ENCODE measurements around the gene TANC1.

Gene TANC1

GRCh38 chr2:159111346-159111927, 143.0 kb downstream of the TANC1 start:
- Histone ChIP-seq H3K27me3 (ENCODE audit: control insufficient read depth in 5 of 5, insufficient read depth in 4 of 5, low read length in 5 of 5) (no peaks in the 10 kb centered on the region), H3K27ac (ENCODE audit: low read depth, low read length) (no peak overlapping the region), H3K4me3 (ENCODE audit: low read depth in 1 of 5, low read length in 5 of 5) (no peak overlapping the region), H3K9me3 (ENCODE audit: control insufficient read depth in 5 of 5, low read length in 5 of 5) (no peaks in the 10 kb centered on the region), H3K9ac (ENCODE audit: low read length in 5 of 5) (no peak overlapping the region), H3K4me1 (ENCODE audit: control insufficient read depth in 5 of 5, insufficient read depth in 5 of 5, low read length in 5 of 5) (no peaks in the 10 kb centered on the region), H3K36me3 (ENCODE audit: control insufficient read depth in 5 of 5, insufficient read depth in 5 of 5, low read length in 5 of 5) (peaks cover 0 to 5% (median 0%) of the 10 kb centered on the region in 5 donors)

- no peak overlapping the region for H3K4me3 ChIP-seq (ENCODE audit: low read depth in 1 of 5, low read length in 5 of 5)
- H3K9ac ChIP-seq (ENCODE audit: low read length in 5 of 5) = no peak overlapping the region
- H3K27me3 ChIP-seq (ENCODE audit: control insufficient read depth in 5 of 5, insufficient read depth in 4 of 5, low read length in 5 of 5) = no peaks in the 10 kb centered on the region
- H3K36me3 ChIP-seq (ENCODE audit: control insufficient read depth in 5 of 5, insufficient read depth in 5 of 5, low read length in 5 of 5) = peaks cover 0 to 5% (median 0%) of the 10 kb centered on the region in 5 donors
- H3K27ac ChIP-seq (ENCODE audit: low read depth, low read length) = no peak overlapping the region
- peaks cover 0 to 4% (median 2%) of the 10 kb centered on the region in 5 donors for H3K9me3 ChIP-seq (ENCODE audit: control insufficient read depth in 5 of 5, low read length in 5 of 5)
- peaks cover 0 to 13% (median 6%) of the 10 kb centered on the region in 5 donors for H3K4me1 ChIP-seq (ENCODE audit: control insufficient read depth in 5 of 5, insufficient read depth in 5 of 5, low read length in 5 of 5)
These were observed 146.4 kb downstream of the TANC1 start for GRCh38 chr2:159114835-159115234.

GRCh38 chr2:159116922-159117321, 148.5 kb downstream of the TANC1 start:
- Histone ChIP-seq H3K9me3 (ENCODE audit: control insufficient read depth in 5 of 5, low read length in 5 of 5) (peaks cover 0 to 4% (median 2%) of the 10 kb centered on the region in 5 donors), H3K4me3 (ENCODE audit: low read depth in 1 of 5, low read length in 5 of 5) (no peak overlapping the region), H3K4me1 (ENCODE audit: control insufficient read depth in 5 of 5, insufficient read depth in 5 of 5, low read length in 5 of 5) (peaks cover 0 to 14% (median 6%) of the 10 kb centered on the region in 5 donors), H3K27ac (ENCODE audit: low read depth, low read length) (no peak overlapping the region), H3K27me3 (ENCODE audit: control insufficient read depth in 5 of 5, insufficient read depth in 4 of 5, low read length in 5 of 5) (no peaks in the 10 kb centered on the region), H3K36me3 (ENCODE audit: control insufficient read depth in 5 of 5, insufficient read depth in 5 of 5, low read length in 5 of 5) (peaks cover 0 to 2% (median 0%) of the 10 kb centered on the region in 5 donors), H3K9ac (ENCODE audit: low read length in 5 of 5) (no peak overlapping the region)

GRCh38 chr2:159117658-159118057, 149.2 kb downstream of the TANC1 start:
- Histone ChIP-seq H3K27ac (ENCODE audit: low read depth, low read length) (no peak overlapping the region), H3K4me3 (ENCODE audit: low read depth in 1 of 5, low read length in 5 of 5) (no peak overlapping the region), H3K27me3 (ENCODE audit: control insufficient read depth in 5 of 5, insufficient read depth in 4 of 5, low read length in 5 of 5) (no peaks in the 10 kb centered on the region), H3K9me3 (ENCODE audit: control insufficient read depth in 5 of 5, low read length in 5 of 5) (peaks cover 0 to 4% (median 2%) of the 10 kb centered on the region in 5 donors), H3K9ac (ENCODE audit: low read length in 5 of 5) (no peak overlapping the region), H3K4me1 (ENCODE audit: control insufficient read depth in 5 of 5, insufficient read depth in 5 of 5, low read length in 5 of 5) (peaks cover 0 to 14% (median 6%) of the 10 kb centered on the region in 5 donors), H3K36me3 (ENCODE audit: control insufficient read depth in 5 of 5, insufficient read depth in 5 of 5, low read length in 5 of 5) (peaks cover 0 to 2% (median 0%) of the 10 kb centered on the region in 5 donors)

- Histone ChIP-seq H3K9ac (ENCODE audit: low read length in 5 of 5) (no peak overlapping the region), H3K36me3 (ENCODE audit: control insufficient read depth in 5 of 5, insufficient read depth in 5 of 5, low read length in 5 of 5) (peaks cover 0 to 2% (median 0%) of the 10 kb centered on the region in 5 donors), H3K4me3 (ENCODE audit: low read depth in 1 of 5, low read length in 5 of 5) (no peak overlapping the region), H3K27ac (ENCODE audit: low read depth, low read length) (no peak overlapping the region), H3K9me3 (ENCODE audit: control insufficient read depth in 5 of 5, low read length in 5 of 5) (peaks cover 0 to 4% (median 2%) of the 10 kb centered on the region in 5 donors), H3K4me1 (ENCODE audit: control insufficient read depth in 5 of 5, insufficient read depth in 5 of 5, low read length in 5 of 5) (peaks cover 0 to 14% (median 6%) of the 10 kb centered on the region in 5 donors), H3K27me3 (ENCODE audit: control insufficient read depth in 5 of 5, insufficient read depth in 4 of 5, low read length in 5 of 5) (no peaks in the 10 kb centered on the region)
These were observed 149.8 kb downstream of the TANC1 start for GRCh38 chr2:159118115-159118858.

- Histone ChIP-seq H3K4me1 (ENCODE audit: control insufficient read depth in 5 of 5, insufficient read depth in 5 of 5, low read length in 5 of 5) (peaks cover 0 to 18% (median 6%) of the 10 kb centered on the region in 5 donors), H3K36me3 (ENCODE audit: control insufficient read depth in 5 of 5, insufficient read depth in 5 of 5, low read length in 5 of 5) (peaks cover 0 to 2% (median 0%) of the 10 kb centered on the region in 5 donors), H3K27ac (ENCODE audit: low read depth, low read length) (no peak overlapping the region), H3K4me3 (ENCODE audit: low read depth in 1 of 5, low read length in 5 of 5) (no peak overlapping the region), H3K9ac (ENCODE audit: low read length in 5 of 5) (no peak overlapping the region), H3K9me3 (ENCODE audit: control insufficient read depth in 5 of 5, low read length in 5 of 5) (peaks cover 0 to 4% (median 2%) of the 10 kb centered on the region in 5 donors), H3K27me3 (ENCODE audit: control insufficient read depth in 5 of 5, insufficient read depth in 4 of 5, low read length in 5 of 5) (no peaks in the 10 kb centered on the region)
These were observed 150.5 kb downstream of the TANC1 start for GRCh38 chr2:159118859-159119500.

GRCh38 chr2:159119652-159120257, 151.3 kb downstream of the TANC1 start:
- Histone ChIP-seq H3K4me1 (ENCODE audit: control insufficient read depth in 5 of 5, insufficient read depth in 5 of 5, low read length in 5 of 5) (peaks cover 0 to 26% (median 11%) of the 10 kb centered on the region in 5 donors), H3K4me3 (ENCODE audit: low read depth in 1 of 5, low read length in 5 of 5) (no peak overlapping the region)

GRCh38 chr2:159123786-159124185, 155.3 kb downstream of the TANC1 start:
- no peak overlapping the region for H3K27ac ChIP-seq (ENCODE audit: low read depth, low read length)
- H3K4me1 ChIP-seq (ENCODE audit: control insufficient read depth in 5 of 5, insufficient read depth in 5 of 5, low read length in 5 of 5) = peaks cover 0 to 33% (median 15%) of the 10 kb centered on the region in 5 donors
- no peaks in the 10 kb centered on the region for H3K9me3 ChIP-seq (ENCODE audit: control insufficient read depth in 5 of 5, low read length in 5 of 5)
- H3K4me3 ChIP-seq (ENCODE audit: low read depth in 1 of 5, low read length in 5 of 5) = no peak overlapping the region
- H3K27me3 ChIP-seq (ENCODE audit: control insufficient read depth in 5 of 5, insufficient read depth in 4 of 5, low read length in 5 of 5) = no peaks in the 10 kb centered on the region
- no peak overlapping the region for H3K9ac ChIP-seq (ENCODE audit: low read length in 5 of 5)
- H3K36me3 ChIP-seq (ENCODE audit: control insufficient read depth in 5 of 5, insufficient read depth in 5 of 5, low read length in 5 of 5) = peaks cover 0 to 3% (median 0%) of the 10 kb centered on the region in 5 donors

More at GRCh38 chr2:159119652-159120257, 151.3 kb downstream of the TANC1 start:
- H3K36me3 ChIP-seq (ENCODE audit: control insufficient read depth in 5 of 5, insufficient read depth in 5 of 5, low read length in 5 of 5) = peaks cover 0 to 2% (median 0%) of the 10 kb centered on the region in 5 donors
- peaks cover 0 to 4% (median 2%) of the 10 kb centered on the region in 5 donors for H3K9me3 ChIP-seq (ENCODE audit: control insufficient read depth in 5 of 5, low read length in 5 of 5)
- no peak overlapping the region for H3K27ac ChIP-seq (ENCODE audit: low read depth, low read length)
- H3K9ac ChIP-seq (ENCODE audit: low read length in 5 of 5) = no peak overlapping the region
- no peaks in the 10 kb centered on the region for H3K27me3 ChIP-seq (ENCODE audit: control insufficient read depth in 5 of 5, insufficient read depth in 4 of 5, low read length in 5 of 5)

GRCh38 chr2:159124441-159124911, 156.0 kb downstream of the TANC1 start:
- Histone ChIP-seq H3K9ac (ENCODE audit: low read length in 5 of 5) (no peak overlapping the region), H3K4me3 (ENCODE audit: low read depth in 1 of 5, low read length in 5 of 5) (no peak overlapping the region), H3K9me3 (ENCODE audit: control insufficient read depth in 5 of 5, low read length in 5 of 5) (no peaks in the 10 kb centered on the region), H3K27ac (ENCODE audit: low read depth, low read length) (peak overlapping the region; percentile 33), H3K27me3 (ENCODE audit: control insufficient read depth in 5 of 5, insufficient read depth in 4 of 5, low read length in 5 of 5) (no peaks in the 10 kb centered on the region), H3K36me3 (ENCODE audit: control insufficient read depth in 5 of 5, insufficient read depth in 5 of 5, low read length in 5 of 5) (peaks cover 0 to 3% (median 0%) of the 10 kb centered on the region in 5 donors), H3K4me1 (ENCODE audit: control insufficient read depth in 5 of 5, insufficient read depth in 5 of 5, low read length in 5 of 5) (peaks cover 0 to 35% (median 15%) of the 10 kb centered on the region in 5 donors)
